A549 treated with Mapracorat at 1 μM for 4 hours (cell line): ENCODE results near the gene CUL4B. TPM values are rescaled to one million over a fixed set of nuclear protein-coding genes. Genes with fewer than 3 reads are reported as not detected.

Source experiments
- total RNA-seq: library from RNA; stranded (reverse); fragments of 200-300 nt; extraction: Qiagen RNA extraction; gene quantifications from 5 replicates; pipeline ENCODE4 v1.2.3, GENCODE V29; 2022

Gene CUL4B
- total RNA-seq: 37.9 to 50.6 TPM (median 48.8 TPM) in 5 replicates

DNA sequence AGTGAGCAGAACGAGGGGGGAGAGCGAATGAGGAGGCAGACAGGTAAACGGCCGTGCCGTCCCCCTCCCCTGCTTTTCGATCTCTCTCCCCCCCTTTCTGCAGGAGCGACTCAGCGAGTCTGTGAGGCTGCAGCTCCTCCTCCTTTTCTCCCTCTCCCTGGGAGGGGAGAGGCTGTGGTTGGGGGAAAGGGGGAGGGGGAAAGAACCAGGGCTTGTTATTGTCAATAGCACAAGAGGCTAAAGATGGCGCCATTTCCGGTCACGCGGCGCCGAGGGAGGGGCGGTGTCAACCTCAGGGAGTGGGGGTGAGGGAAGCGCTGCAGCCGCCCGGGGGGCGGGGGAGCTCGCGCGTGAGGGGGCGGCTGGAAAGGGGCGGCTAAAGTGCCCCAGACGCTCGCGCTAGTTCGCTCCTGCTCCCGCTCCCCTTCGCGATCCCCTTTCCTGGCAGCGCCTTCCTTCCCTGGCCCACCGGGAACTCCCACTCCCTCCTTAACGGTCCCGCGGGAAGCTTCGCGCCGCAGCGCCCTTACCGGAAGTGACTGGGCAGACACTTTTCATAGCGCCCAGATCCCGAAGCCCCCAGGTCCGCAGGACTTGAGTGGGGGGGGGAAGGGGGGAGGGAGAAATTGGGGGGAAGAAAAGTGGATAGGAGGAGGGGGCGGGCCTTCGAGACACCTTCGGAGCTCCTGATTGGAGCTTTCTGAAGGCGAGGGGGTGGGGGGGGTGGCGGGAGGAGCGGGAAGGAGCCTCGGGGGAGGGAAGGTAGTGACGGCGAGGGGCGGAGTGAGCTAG lies at the start of gene CUL4B:
Gene CUL4B, minus strand, starts transcription at position 121 of the 792 bp plus-strand sequence. CDS start 324 bp downstream, outside the sequence.

DNA sequence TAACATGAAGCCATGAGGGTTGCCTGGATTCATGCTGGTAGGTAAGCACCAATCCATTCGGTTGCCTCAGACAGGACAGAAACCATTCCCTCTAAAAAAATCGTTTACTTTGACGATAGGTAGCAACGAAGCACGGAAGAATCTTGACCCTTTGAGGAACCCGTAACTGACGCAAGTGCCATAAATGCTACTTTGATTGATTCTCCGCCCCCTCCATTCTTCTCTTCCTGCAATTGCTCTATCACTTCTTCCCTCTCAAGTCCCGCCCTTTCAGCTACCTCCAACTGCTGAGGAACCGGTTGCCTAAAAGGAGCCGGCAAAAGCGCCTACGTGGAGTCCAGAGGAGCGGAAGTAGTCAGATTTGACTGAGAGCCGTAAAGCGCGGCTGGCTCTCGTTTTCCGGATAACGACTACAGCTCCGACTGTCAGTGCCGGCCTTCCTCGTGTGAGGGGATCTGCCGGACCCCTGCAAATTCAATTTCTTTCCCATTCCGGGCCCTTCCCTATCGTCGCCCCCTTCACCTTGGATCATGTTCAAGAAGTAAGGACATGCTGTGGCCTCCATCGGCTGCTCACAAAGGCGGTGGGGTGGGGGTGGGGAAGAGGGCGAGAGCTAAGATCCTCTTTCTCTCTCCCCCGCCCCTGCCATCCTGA lies 43.1 kb upstream of the CUL4B start, which contains the start of gene MCTS1:
Gene MCTS1, plus strand, starts transcription at position 395 of the 654 bp plus-strand sequence. Its CDS starts 136 bp downstream, at position 531.

Other genes starting within 250 kb of the CUL4B start
- 0.15 to 0.39 TPM (median 0.28 TPM) in 5 replicates for gene TMEM255A, start 249.5 kb downstream of the CUL4B start, total RNA-seq
- 0.04 TPM in 2 of 5 replicates, not detected in the others for gene ATP1B4, start 198.9 kb downstream of the CUL4B start, total RNA-seq
- gene LAMP2, start 91.7 kb downstream of the CUL4B start, total RNA-seq: 84.8 to 109 TPM (median 100 TPM) in 5 replicates
- 91.6 to 101 TPM (median 93.1 TPM) in 5 replicates for gene MCTS1, start 43.1 kb upstream of the CUL4B start, total RNA-seq
- gene C1GALT1C1, start 69.1 kb upstream of the CUL4B start, total RNA-seq: 30.6 to 39.2 TPM (median 33.9 TPM) in 5 replicates